NCI-H748 treated with DMSO at 0.1 percent for 48 hours (cell line): Measurements from ENCODE around the gene SGSH.

ENCODE experiments used
- DNase-seq: peaks from one replicate; lab custom pipeline; 2025; lab: John Stamatoyannopoulos, UW

SGSH gene

DNA sequence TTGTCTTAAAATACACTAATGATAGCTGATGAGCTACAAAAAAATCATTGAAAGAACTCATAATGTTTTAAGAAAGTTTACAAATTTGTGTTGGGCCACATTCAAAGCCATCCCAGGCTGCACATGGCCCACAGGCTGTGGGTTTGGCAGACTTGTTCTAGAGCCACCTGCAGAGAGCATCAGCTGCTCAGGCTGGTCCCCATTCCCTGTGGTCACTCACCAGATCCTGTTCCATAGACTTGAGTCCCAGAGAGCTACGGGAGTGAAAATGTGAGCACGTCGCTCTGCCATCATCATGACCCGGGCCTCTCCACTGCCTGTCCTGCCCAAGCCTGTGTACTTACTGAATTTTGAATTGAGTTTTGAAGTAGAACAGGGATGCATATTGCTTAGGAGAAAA is 7.0 kb upstream of the SGSH start:
- DNase-seq = no peak

DNA sequence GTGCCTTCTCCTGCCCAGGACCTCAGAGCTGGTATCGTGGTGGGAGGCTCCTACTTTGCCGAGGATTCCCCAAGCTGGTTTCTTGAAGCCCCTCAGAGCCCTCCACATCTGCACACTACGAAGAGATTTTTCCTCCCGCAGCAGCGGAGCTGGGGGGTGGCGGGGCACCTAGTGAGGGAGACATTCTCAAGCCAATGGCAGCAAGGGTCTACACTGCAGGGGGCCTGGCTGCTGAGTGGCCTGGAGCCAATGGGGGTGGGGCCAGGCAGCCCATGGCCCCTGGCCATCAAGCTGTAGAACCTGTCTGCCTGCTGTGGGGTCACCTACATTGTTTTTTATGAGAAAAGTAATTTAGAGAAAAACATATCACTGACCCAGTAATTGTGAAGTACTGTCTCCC is 5.1 kb upstream of the SGSH start:
- no peak for DNase-seq

DNA sequence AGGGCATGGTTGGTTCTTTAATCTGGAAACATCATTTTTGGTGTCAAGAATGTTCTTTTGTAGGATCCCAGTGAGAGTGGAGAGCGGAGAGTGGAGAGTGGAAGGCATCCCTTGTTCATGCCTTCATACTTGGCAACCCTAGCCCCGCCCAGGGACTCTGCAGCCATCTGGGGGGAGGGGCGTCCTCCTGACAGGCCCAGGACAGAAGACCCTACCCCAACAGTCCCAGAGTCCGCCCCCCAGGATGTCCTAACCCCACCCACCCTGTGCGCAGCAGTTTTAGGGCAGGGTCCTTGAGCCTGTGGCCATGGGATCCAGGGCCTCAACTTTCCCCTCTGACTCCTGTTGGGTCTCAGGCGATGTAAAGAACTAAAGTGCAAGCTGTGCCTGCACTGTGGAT is 4.5 kb upstream of the SGSH start:
- DNase-seq = no peak

DNA sequence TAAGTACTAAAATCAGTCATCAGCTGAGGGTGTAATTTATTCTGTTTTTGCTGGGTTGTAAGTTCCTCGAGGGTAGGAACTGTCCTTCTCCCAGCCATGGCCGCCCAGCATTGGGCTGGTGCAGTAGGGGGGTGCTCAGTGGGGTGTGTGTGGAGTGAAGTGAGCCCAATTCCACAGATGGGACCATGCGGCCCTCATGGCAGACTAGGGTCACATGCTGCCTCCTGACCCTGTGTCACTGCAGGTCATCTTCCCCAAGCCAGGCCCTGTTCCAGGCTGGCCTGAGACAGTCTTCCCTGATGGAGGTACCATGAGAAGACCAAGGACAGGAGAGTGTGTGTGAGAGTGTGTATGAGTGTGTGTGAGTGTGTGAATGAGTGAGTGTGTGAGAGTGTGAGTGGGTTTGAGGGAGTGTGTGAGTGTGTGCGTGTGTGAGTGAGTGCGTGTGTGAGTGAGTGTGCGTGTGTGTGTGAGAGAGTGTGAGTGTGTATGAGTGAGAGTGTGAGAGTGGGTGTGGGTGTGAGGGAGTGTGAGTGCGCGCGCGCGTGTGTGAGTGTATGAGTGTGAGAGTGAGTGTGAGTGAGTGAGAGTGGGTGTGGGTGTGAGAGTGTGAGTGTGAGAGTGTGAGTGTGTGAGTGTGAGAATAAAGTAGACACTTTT is 3.8 kb upstream of the SGSH start:
- DNase-seq = no peak

DNA sequence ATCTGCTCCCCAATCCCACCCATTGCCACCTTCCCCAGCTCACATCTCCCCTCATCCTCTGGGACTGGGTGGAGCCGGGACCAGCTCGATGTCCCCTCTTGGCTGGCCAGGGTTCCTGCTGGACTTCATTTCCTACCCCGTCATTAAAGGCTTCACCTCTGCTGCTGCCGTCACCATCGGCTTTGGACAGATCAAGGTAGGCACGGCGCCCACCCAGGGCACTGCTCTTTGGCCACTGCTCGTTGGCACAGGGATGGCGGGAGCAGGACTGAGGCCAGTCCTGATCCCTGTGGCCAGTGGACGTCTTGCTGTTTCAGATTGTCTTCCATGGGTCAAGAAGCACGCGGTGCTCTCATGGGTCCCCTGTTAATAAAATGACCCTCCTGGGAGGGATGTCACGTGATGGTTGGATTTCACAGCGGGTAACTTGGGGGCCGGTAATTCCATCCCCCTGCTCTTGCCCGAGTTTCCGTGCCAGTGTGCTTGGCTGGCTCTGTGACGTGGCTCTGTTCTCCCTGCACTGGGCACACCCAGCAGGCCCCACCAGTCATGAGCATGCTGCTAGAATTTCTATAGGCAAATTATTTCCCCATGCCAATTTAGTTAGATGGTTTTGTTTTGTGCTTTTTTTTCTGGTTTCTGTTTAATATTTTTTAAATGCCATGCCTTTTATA is 3.1 kb upstream of the SGSH start:
- DNase-seq = no peak

DNA sequence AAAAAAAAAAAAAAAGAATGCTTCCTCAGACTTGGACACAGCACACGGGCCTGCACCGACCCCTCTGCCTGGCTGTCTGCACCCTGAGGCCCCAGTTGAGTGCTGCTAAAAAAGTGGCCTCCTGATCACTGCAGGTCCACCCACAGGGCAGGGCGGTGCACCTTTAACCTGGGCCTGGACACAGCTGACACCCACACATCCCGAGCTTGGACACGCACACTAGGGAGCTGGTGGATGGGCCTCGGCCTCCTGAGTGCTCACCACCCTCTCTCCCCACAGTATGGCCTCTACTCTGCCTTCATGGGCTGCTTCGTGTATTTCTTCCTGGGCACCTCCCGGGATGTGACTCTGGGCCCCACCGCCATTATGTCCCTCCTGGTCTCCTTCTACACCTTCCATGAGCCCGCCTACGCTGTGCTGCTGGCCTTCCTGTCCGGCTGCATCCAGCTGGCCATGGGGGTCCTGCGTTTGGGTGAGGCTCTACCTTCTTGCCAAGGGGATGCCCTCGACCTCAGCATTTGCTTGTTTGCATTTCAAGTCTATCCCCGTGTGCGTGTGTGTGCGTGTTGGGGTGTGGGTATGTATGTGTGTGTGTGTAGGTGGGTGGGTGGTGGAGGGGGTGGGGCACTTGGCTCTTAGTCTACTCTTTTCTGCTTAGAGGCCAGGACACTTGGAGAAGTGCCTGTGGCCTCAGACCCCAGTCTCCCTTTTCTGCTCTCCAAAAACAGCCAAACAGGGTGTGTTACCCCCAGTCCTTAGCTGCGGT is 2.4 kb upstream of the SGSH start:
- no peak for DNase-seq

DNA sequence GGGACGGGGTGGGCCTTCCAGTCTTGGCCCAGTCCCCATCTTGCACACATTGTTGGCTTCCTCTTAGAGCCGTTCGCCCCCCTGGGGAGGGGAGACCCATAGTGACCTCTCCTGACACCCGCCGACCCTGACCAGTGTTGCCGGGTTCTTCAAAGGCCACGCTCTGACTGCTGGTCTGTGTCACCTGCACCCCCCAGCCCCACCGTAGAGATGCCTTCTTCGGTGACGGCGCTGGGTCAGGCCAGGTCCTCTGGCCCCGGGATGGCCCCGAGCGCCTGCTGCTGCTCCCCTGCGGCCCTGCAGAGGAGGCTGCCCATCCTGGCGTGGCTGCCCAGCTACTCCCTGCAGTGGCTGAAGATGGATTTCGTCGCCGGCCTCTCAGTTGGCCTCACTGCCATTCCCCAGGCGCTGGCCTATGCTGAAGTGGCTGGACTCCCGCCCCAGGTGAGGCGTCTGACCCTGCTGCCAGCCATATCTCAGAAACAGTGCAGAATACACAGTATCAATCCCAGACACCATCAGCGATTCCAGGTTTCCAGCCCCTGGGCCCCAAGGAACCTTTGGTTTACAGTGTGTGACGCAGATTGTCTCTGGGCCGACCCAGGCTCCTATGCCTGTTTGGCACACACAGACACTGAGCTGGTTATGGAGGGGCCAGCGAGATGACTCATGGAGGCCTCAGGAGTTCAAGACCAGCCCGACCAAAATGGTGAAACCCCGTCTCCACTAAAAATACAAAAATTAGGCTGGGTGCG is 1.4 kb upstream of the SGSH start:
- no peak for DNase-seq

DNA sequence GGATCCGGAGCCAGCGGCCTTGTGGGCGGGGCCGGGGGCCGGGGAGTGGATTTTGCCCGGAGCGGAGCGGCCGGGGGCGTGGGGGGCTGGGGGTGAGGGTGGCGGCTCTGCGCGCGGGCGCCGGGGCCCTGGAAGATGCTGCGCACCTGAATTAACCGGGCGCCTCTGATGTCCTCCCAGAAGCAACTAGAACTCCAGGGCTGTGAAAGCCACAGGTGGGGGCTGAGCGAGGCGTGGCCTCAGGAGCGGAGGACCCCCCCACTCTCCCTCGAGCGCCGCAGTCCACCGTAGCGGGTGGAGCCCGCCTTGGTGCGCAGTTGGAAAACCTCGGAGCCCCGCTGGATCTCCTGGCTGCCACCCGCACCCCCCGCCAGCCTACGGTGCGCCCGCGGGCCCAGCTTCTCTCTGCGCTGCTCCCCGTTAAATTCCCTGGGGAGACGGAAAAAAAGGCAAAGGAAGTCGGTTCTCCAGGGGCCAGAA is 643 bp upstream of the SGSH start:
- DNase-seq = no peak

DNA sequence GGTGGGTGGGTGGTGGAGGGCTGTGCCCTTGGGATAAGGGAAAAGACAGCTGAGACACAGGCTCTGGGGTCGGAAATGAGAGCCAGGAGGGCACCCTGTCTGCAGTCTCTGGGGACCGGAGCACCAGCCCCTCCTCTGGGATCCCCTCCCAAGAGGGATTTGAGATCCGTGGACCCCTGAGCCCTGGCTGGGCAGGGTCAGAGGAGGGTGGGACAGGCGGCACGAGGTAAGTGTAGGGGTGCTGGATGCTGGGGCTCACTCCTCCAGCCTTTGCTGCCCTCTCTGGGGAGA is 425 bp downstream of the SGSH start:
- no peak for DNase-seq

DNA sequence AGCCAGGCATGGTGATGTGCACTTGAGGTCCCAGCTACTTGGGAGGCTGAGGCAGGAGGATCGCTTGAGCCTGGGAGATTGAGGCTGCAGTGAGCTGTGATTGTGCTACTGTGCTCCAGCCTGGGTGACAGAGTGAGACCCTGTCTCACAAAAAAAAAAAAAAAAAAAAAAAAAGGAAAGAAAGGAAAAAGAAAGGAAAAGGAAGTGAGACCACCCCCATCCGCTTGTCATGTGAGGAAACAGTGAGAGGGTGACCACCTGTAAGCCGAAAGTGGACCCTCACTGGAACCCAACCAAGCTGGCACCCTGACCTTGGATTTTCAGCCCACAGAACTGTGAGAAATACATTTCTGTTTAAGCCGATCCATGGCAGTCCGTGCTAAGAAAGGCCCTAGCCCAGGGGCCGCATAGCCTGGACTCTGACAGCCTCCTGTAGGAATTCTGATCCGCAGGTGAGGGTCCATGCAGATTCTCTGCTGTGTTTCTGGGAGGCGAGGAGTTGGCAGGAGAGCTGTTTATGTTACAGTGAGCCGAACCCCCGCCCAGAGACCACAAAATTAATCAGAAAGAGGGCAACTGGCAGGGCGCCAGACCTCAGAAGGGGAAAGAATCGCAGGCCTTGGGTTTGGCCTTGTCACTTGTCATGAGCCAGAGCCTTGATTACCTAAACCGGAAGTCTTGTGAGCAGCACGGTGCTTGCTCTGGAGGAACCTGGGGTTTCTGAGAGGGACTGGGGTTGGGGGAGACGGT is 945 bp downstream of the SGSH start:
- DNase-seq = no peak

DNA sequence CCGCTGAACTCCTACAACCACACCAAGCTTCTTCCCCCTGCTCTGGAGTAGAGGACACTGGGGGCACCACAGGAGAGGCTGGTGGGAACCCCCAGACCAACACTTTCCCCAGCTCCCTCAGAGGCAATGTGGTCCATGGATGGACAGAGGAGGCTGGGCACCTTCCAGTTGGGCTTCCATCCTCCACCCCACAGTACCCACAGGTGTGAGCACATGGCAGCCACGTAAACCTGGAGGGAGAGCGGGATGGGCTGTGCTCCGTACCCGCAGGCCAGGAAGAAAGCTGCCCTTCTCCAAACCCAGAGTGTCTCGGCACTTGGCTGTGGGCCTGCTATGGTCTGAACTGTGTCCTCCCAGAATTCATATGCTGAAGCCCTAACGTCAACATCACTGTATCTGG is 1.7 kb downstream of the SGSH start:
- DNase-seq = no peak

DNA sequence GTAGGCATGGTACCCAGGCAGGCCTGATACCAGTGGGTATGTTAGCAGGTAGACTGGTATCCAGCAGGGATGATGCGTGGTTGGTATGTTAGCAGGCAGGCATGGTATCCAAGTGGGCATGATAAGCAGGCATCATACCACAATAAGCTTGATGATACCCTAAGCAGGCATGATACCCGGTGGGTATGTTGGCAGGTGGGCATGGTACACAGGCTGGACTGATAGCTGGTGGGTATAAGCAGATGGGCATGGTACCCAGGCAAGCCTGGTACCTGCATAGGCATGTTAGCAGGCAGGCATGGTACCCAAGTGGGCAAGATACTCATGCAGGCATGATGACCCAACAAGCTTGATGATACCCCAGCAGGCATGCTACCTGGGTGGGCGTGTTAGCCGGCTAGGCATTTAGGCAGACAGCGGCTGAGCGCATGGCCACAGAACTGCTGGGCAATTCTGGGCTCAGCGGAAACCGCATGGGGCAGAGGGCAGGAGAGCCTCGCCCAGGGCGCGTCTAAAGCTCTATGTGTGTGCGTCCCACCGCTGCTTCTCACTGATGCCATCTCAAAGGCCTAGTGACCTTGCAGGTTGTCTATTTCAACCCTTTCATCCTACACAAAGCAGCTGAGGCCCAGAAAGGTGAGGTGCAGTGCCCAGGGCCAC is 2.3 kb downstream of the SGSH start:
- DNase-seq = no peak

DNA sequence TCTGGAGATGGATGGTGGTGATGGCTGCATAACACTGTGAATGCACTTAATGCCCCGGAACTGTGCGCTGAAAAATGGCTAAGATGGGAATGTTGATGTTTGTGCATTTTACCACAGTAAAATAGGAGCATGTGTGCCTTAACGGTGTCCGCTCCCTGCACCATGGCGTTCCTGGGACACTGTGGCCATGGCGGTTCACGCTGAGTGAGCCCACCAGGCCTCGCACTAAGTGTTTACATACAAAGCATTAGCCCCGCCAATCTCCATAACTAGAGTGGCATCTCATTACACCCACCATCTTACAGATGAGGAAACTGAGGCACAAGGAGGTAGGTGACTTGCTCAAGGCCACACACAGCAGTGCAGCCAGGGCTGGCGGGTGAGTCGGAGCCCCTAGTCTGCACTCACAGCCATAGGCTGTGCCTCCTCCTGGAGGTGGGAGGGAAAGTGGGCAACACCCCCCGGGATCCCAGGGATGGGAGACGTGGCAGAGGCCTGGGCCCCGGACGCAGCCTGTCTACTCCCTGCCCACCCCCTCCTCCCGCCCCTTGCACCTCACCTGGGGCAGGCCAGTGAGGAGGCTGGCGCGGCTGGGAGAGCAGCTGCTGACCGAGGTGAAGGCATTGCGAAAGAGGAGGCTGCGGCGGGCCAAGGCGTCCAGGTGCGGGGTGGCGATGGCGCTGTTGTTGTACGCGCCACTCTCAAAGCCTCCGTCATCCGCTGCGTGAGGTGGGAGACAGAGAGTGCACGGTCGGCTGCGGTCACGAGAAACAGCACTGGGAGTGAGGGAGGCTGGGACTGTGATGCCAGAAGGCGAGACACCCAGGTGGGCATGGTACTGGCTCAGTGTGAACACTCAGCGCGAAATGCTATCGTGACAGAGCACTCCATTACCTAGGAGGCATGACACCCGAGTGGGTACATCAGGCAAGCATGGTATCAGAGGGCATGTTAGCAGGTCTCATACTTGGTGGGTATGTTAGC is 3.4 kb downstream of the SGSH start:
- no peak for DNase-seq

DNA sequence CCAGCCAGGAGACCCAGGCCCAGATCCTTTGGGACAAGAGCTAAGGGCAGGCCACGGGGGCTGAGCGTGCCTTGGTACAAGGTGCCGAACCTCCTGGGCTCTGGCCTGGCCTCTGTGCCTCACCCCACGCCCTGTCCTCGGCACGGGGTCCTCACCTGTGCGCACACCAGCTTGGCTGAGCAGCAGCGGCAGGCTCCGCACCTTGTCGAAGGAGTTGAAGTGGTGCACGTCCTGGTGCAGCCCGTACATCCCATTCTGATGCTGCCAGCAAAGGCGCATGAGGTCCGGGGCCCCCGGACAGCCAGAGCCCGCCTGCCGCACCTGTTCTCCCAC is 5.3 kb downstream of the SGSH start:
- DNase-seq = no peak

DNA sequence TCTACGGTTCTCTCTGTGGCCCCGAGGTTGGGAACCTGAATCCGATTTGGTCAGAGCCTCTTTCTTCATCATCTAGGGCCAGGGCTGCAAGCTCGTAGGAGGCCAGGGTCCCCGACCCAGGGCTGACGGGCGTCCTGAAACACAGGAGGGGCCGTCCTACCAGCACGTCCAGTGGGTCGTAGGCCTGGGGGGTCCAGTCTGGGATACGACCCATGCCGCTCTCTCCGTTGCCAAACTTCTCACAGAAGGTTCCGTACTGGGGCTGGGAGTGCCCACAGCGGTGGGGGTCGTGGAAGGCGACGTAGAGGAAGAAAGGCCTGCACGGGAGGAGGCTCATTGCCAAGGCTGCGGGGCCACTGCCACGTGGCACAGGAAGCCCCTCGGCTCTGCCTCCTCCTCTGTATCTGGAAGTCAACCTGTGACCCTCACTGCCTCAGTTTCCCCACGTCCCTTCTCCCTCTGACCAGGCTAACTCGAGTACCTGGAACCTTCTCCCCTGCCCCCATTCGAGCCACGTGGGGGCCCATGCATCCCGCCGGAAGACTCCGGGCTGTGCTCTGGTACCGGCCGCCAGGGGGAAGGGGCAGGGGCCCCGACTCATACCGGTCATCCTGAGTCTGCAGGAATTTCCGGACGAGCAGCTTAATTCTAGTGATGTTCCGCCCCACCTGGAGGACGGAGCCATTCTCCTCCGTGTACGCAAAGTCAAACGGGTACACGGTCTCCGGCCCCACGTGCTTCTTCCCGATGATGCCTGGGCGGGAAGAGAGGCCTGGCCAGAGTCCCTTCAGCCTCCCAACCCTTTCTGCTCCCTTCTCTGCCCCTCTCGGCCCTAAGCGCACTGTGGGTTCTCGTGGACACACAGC is 5.9 kb downstream of the SGSH start:
- DNase-seq = no peak

DNA sequence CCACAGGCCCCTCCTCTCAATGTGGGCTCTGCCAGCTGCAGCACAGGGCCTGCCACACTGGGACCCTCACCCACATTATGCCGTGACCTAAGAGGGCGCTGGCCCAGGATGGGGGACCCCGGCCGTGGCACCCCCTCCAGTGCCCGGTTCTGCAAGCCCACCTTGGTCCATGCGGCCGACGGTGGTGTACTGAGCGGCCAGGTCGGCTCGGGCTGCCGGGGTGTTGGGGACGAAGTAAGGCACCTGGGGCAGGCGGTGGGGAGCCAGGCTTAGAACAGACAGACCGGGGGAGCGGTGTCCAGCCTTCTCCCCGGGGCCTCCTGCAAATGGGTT is 6.5 kb downstream of the SGSH start:
- no peak for DNase-seq

DNA sequence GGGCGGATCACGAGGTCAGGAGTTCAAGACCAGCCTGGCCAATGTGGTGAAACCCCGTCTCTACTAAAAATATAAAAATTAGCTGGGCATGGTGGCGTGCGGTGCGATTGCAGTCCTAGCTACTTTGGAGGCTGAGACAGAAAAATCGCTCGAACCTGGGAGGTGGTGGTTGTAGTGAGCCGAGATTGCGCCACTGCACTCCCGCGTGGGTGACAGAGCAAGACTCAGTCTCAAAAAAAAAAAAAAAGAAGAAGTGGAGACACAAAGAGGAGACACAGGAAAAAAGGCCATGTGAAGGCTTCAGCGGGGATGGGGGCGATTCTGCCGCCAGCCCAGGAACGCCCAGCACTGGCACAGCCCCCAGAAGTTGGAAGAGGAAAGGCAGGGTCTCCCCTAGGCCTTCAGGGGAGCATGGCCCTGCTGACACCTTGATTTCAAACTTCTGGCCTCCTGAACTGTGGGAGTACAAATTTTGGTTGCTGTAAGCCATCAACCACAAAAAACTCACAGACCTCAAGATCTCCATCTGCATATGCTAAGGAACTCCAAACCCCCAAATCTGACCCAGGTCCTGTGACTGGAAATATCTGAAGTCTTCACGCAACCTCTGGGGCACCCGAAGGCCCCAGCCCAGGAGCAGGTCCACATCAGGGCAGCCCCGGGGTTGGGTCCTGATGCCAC is 7.0 kb downstream of the SGSH start:
- no peak for DNase-seq

DNA sequence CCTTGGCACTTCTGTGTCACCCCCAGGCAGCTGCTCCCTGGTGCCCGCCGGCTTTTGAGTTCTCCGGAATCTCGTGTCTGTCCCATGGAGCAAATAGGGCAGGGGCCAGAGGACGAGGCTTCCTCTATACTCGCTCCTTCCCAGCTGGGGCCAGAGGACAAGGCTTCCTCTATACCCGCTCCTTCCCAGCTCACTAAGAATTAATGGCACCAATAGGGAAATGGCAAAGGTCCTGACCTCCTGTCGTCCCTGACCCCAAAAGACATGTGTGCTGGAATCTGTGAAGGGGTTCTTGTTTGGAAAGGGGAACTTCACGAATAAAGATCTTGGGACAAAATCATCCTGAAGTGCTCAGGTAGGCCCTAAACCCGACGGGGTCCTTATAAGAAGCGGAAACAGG is 7.6 kb downstream of the SGSH start:
- no peak for DNase-seq

DNA sequence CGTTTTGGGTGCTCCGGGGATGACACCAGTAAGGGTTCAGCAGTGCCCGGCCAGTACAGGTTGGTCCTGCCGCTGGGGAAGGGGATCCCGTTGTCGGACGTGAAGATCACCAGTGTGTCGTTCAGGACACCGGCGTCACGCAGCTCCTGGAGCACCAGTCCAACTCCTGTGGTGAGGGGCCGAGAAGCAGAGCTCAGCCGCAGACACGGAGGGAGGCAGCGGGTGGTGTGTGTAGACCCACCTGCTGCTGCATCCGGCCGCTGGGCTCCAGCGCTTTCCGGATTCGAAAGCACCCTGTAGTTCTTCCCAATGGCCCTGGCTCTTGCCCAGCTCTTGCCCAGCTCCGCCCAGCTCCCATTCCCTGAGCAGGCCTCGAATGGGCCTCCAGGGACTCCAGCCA is 8.0 kb downstream of the SGSH start:
- DNase-seq = no peak
